ENCODE results near the gene ABCA2.
"Not testable (repeated sequence)": the region's sequence is repeated elsewhere in the genome, so short reads cannot be mapped to it uniquely, and the experiment has no call there.

The ABCA2 gene

GRCh38 chr9:137046088-137046787 is 18.2 kb upstream of the ABCA2 start, which contains the start of gene NPDC1:
TSS of gene NPDC1 (minus strand) at chr9:137046177. CDS start at chr9:137045989, 188 bp downstream.
- DNase-seq: peak; percentile 86

GRCh38 chr9:137045294-137046087 is 17.5 kb upstream of the ABCA2 start:
- DNase-seq: peak; percentile 82

- DNase-seq: peak; percentile 42
Observed at GRCh38 chr9:137044502-137045177, 16.6 kb upstream of the ABCA2 start.

- peak; percentile 23 for DNase-seq
Observed at GRCh38 chr9:137044037-137044436, 16.0 kb upstream of the ABCA2 start.

GRCh38 chr9:137042751-137043727 is 15.0 kb upstream of the ABCA2 start:
- no peak for DNase-seq

- no peak for DNase-seq
Observed at GRCh38 chr9:137041124-137041523, 13.1 kb upstream of the ABCA2 start.

GRCh38 chr9:137040568-137040967 is 12.5 kb upstream of the ABCA2 start:
- DNase-seq: no peak

GRCh38 chr9:137039611-137040366 is 11.8 kb upstream of the ABCA2 start:
- no peak for DNase-seq

GRCh38 chr9:137038916-137039315 is 10.9 kb upstream of the ABCA2 start:
- no peak for DNase-seq

- no peak for DNase-seq
Observed at GRCh38 chr9:137037483-137037882, 9.4 kb upstream of the ABCA2 start.

GRCh38 chr9:137037035-137037434 is 9.0 kb upstream of the ABCA2 start:
- no peak for DNase-seq

- no peak for DNase-seq
Observed at GRCh38 chr9:137035937-137036336, 7.9 kb upstream of the ABCA2 start.

GRCh38 chr9:137035507-137035834 is 7.4 kb upstream of the ABCA2 start:
- no peak for DNase-seq

GRCh38 chr9:137034709-137035506 is 6.9 kb upstream of the ABCA2 start:
- DNase-seq: peak; percentile 96

- DNase-seq: no peak
Observed at GRCh38 chr9:137034039-137034708, 6.1 kb upstream of the ABCA2 start.

- DNase-seq: not testable (repeated sequence)
Observed at GRCh38 chr9:137033481-137033880, 5.4 kb upstream of the ABCA2 start.

GRCh38 chr9:137032858-137033257 is 4.8 kb upstream of the ABCA2 start:
- no peak for DNase-seq

- peak; percentile 73 for DNase-seq
Observed at GRCh38 chr9:137031904-137032640, 4.0 kb upstream of the ABCA2 start, which contains the start of gene FUT7. TSS of gene FUT7 (minus strand) at chr9:137032088. CDS start at chr9:137031991, 97 bp downstream.
